K562 (cell line): ENCODE results near the gene RIC3. TPM values are rescaled to one million over a fixed set of nuclear protein-coding genes. Genes with fewer than 3 reads are reported as not detected.

Experiments used
- HMG20A ChIP-seq: fragments of 450-650 bp; formaldehyde crosslinking; conservative IDR thresholded peaks from 2 replicates; pipeline ENCODE4 v1.4.0; 2020; ENCODE audit warnings: mild to moderate bottlenecking, mixed read lengths
- MGA ChIP-seq: fragments of 450-650 bp; IDR thresholded peaks from 2 replicates; pipeline ENCODE4 v1.6.1; 2016; ENCODE audit warnings: mild to moderate bottlenecking, moderate library complexity
- ZNF224 ChIP-seq: sonication (generic); formaldehyde crosslinking; IDR thresholded peaks from 2 replicates; pipeline ENCODE4 v1.8.0; 2022; ENCODE audit warnings: mild to moderate bottlenecking, missing genetic modification reagents
- polyA plus RNA-seq, 8 experiments: library from polyadenylated mRNA; depleted of rRNA in 4 of 8; stranded (reverse) in 5 of 8; unstranded in 3 of 8; fragments of >200 nt; fragmentation: Nextera tagmentation in 2 of 8; fragmentation: Illumina TruSeq in 1 of 8; extraction: Ambion mirVana in 2 of 8; extraction: Trizol in 1 of 8; gene quantifications; 2 replicates each; pipeline versions ENCODE4 v1.2.1 to v1.2.3, GENCODE V29; 2011 to 2014; ENCODE audit warnings: inconsistent platforms in 1 of 8, missing spikeins in 1 of 8
- total RNA-seq, 7 experiments: library from RNA; depleted of rRNA in 6 of 7; stranded (reverse); fragments of >200 nt in 6 of 7; fragmentation: Illumina TruSeq in 2 of 7; extraction: Trizol in 2 of 7; gene quantifications; 2 replicates each; pipeline versions ENCODE4 v1.2.1 to v1.2.3, GENCODE V29; 2011 to 2021; ENCODE audit warnings: low replicate concordance in 1 of 7

Gene RIC3
- total and polyA plus RNA-seq, 9 of the 15 experiments (the other 6 are each of a cell fraction or from before 2014, with no cell fraction given), result 0.03 to 0.16 (median 0.05) TPM; not detected in 4

GRCh38 chr11:8093931-8094575, 74.8 kb downstream of the RIC3 start (continued):
- TF ChIP-seq MGA (no peak), ZNF224 (no peak), HMG20A (CRISPR knock-in tag) (no peak)
